ENCODE measurements around the gene AOC3. TPM values are rescaled to one million over a fixed set of nuclear protein-coding genes. Genes with fewer than 3 reads are reported as not detected.

AOC3 gene
- total RNA-seq, 6 experiments from 2014 or later = 3.9 to 14.9 (median 7.1) TPM

GRCh38 chr17:42819939-42820535 lies 31.0 kb upstream of the AOC3 start:
- no peaks in the 10 kb centered on the region for H3K27me3 ChIP-seq
- H3K27ac ChIP-seq = no peak overlapping the region
- TF ChIP-seq POLR2A (IDR thresholded peaks at IDR 0.05) (no peak), CTCF (IDR thresholded peaks at IDR 0.05) (peak; percentile 40 to 72 (median 64))
- intact Hi-C loops (cut with DNase I) = no loop called here
- H3K36me3 ChIP-seq = peaks cover 7 to 70% (median 31%) of the 10 kb centered on the region in 4 donors
- H3K9me3 ChIP-seq = no peaks in the 10 kb centered on the region
- DNase-seq = peak in 1 of 3 donors; percentile 53
- WGBS (ENCODE audit: insufficient coverage, low coverage, low lambda C conversion rate, missing lambda C conversion rate) = 23% methylated on average over 2 of the region's 2 CpGs
- H3K4me3 ChIP-seq = no peak overlapping the region
- peaks cover 0 to 9% (median 2%) of the 10 kb centered on the region in 4 donors for H3K4me1 ChIP-seq
- peak in 1 of 4 donors; percentile 28 for ATAC-seq

- H3K27ac ChIP-seq = no peak overlapping the region
- H3K4me3 ChIP-seq = no peak overlapping the region
- H3K36me3 ChIP-seq = peaks cover 7 to 59% (median 25%) of the 10 kb centered on the region in 4 donors
- ATAC-seq = no peak
- H3K27me3 ChIP-seq = no peaks in the 10 kb centered on the region
- no peak for DNase-seq
- 87% methylated on average over 6 of the region's 7 CpGs for WGBS (ENCODE audit: insufficient coverage, low coverage, low lambda C conversion rate, missing lambda C conversion rate)
- TF ChIP-seq CTCF (IDR thresholded peaks at IDR 0.05) = no peak
- TF ChIP-seq POLR2A (IDR thresholded peaks at IDR 0.05) = no peak
- intact Hi-C loops (cut with DNase I) = no loop called here
- no peaks in the 10 kb centered on the region for H3K9me3 ChIP-seq
- peaks cover 0 to 9% (median 2%) of the 10 kb centered on the region in 4 donors for H3K4me1 ChIP-seq
These were observed 29.8 kb upstream of the AOC3 start for GRCh38 chr17:42821176-42821575.

- intact Hi-C loops (cut with DNase I) = no loop called here
- H3K4me1 ChIP-seq = peaks cover 0 to 13% (median 2%) of the 10 kb centered on the region in 4 donors
- TF ChIP-seq CTCF (IDR thresholded peaks at IDR 0.05) (no peak), POLR2A (IDR thresholded peaks at IDR 0.05) (no peak)
- no peak for DNase-seq
- H3K27ac ChIP-seq = no peak overlapping the region
- 70% methylated on average over 1 of the region's 1 CpG for WGBS (ENCODE audit: insufficient coverage, low coverage, low lambda C conversion rate, missing lambda C conversion rate)
- H3K36me3 ChIP-seq = no peaks in the 10 kb centered on the region
- no peaks in the 10 kb centered on the region for H3K27me3 ChIP-seq
- H3K9me3 ChIP-seq = no peaks in the 10 kb centered on the region
- H3K4me3 ChIP-seq = no peak overlapping the region
- no peak for ATAC-seq
These were observed 23.5 kb upstream of the AOC3 start for GRCh38 chr17:42827472-42827871.

- peaks cover 0 to 23% (median 2%) of the 10 kb centered on the region in 4 donors for H3K4me1 ChIP-seq
- H3K36me3 ChIP-seq = peaks cover 0 to 2% (median 0%) of the 10 kb centered on the region in 4 donors
- no peaks in the 10 kb centered on the region for H3K27me3 ChIP-seq
- DNase-seq (no peak), ATAC-seq (no peak)
- H3K27ac ChIP-seq = no peak overlapping the region
- H3K9me3 ChIP-seq = no peaks in the 10 kb centered on the region
- intact Hi-C loops (cut with DNase I) = no loop called here
- H3K4me3 ChIP-seq = no peak overlapping the region
- TF ChIP-seq CTCF (IDR thresholded peaks at IDR 0.05) (no peak), POLR2A (IDR thresholded peaks at IDR 0.05) (no peak)
These were observed 20.0 kb upstream of the AOC3 start for GRCh38 chr17:42830971-42831370.

Measured in right lobe of liver (tissue), 6 donors.